ENCODE results near the gene GPBP1.

DNA sequence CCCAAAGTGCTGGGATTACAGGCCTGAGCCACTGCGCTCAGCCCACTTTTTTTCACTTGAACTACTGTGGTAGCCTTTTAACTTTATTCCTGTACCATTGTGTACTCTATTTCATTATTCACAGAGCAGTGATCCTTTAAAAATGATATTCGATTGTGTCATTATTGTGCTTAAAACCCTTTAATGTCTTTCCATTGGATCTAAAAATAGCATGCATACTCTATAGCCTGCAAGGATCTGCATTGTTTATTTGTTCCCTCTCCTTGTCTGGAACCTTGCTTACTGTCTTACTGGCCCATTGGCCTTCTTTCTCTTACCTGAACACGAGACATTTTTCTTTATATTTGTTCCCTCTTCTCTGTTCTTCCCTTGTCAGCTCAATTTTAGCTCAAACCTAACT, 15.7 kb downstream of the GPBP1 start:
- TF ChIP-seq ZNF274 (IDR thresholded peaks at IDR 0.05; ENCODE audit: low read depth, low read length) (no peak), YY1 (IDR thresholded peaks at IDR 0.05; ENCODE audit: insufficient read depth, insufficient read length) (no peak), SUZ12 (IDR thresholded peaks at IDR 0.05; ENCODE audit: extremely low read depth, insufficient read depth, insufficient read length) (no peak)
